Mammary microvascular endothelial cell (primary cell): ENCODE data around the gene ALG14. TPM values are rescaled to one million over a fixed set of nuclear protein-coding genes. Genes with fewer than 3 reads are reported as not detected.

Experiments
- total RNA-seq: library from RNA; depleted of rRNA; stranded (reverse); fragments of >200 nt; gene quantifications from 2 replicates; pipeline ENCODE4 v1.2.3, GENCODE V29; 2015

ALG14 gene
- 1.3 and 1.6 TPM in 2 replicates for total RNA-seq

DNA sequence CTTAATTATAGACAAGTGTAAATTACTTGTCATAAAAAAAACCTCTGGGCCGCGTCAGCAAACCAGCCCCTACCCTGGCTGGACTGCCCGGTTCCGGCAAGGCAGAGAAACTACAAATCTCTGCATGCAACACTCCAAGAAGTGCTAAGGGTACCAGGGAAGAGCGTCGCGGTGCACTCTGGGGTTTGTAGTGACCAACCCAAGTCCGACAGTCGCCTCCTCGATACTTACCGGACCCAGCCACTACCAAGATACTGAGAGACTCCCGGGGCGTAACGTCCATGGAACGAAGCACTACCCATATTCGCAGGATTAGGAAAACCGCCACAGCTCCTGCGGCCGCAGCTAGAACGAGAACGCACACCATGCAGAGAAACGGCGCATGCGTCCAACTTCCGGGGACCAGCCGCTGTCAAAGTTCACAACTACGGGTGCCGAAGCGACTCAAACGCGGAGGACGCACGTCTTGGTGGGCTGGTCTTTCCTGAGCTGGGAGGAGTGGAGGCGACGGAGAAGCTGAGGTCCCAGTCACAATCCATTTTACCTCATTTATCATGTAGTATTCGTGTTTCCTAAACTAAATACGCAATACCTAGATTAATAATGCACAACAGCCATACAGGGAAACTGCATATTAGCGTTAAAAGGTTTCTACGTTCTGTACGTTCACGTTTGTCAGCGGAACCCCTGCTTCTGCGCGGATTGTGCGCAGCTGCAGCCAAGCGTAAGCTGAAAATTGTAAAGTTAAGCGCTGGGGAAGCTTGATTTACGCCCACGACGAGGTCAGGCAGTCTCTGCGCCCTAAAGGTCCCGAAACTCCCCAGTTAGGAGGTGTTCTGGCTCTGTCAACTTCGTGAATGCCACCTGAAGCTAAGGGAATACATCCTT, at the start of gene ALG14:
Gene ALG14 (minus strand): TSS at position 420 of the 888 bp plus-strand sequence. CDS start 53 bp downstream, at position 367.

GRCh38 chr1:95117207-95118066, 44.7 kb upstream of the ALG14 start, which contains the start of gene TLCD4:
TSS of gene TLCD4 (plus strand) at chr1:95117355. CDS start at chr1:95143902, 26,547 bp downstream.

GRCh38 chr1:94926915-94927404, 145.8 kb downstream of the ALG14 start, which contains the start of gene CNN3:
TSS of gene CNN3 (minus strand) at chr1:94927110. CDS start at chr1:94926894, 216 bp downstream.

Other genes with a start within 250 kb of the ALG14 start
- gene CNN3, start 145.8 kb downstream of the ALG14 start, total RNA-seq: 330 and 340 TPM in 2 replicates
- gene TLCD4, start 44.4 kb upstream of the ALG14 start, total RNA-seq: 0.07 and 0.10 TPM in 2 replicates
- 7.8 and 9.7 TPM in 2 replicates for gene RWDD3, start 161.3 kb upstream of the ALG14 start, total RNA-seq